ENCODE results near the gene JARID2. TPM values are rescaled to one million over a fixed set of nuclear protein-coding genes. Genes with fewer than 3 reads are reported as not detected.

Gene JARID2
- total and polyA plus RNA-seq, 2 of the 13 experiments (the other 11 are each of a cell fraction or from before 2014, with no cell fraction given) = 7.5 to 10.3 TPM

DNA sequence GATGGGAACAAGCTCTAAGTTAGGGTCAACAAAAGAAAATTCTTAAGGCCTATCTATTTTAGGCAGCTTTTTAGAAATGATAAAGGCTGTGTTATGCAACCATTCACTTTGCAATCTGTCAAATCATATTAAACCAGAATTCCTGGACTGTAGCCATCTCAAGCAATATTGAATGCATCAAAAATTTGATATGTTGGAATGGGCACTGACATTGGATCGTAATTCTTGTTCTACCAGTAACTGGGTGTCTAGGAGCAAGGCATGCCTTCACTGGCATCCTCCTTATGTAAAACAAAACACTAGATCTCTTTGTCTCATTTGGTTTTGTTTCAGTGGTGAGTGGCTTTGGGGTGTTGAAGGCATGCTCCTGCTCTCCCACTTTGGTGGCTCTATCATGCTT is 145.6 kb downstream of the JARID2 start:
- DNase-seq (ENCODE audit: low spot score) (no peak), ATAC-seq (no peak), FAIRE-seq (no peak)
- ChIA-PET POLR2A (no interaction called here), CTCF (ENCODE audit: low intra/inter-chr PET ratio, low total read pairs) (interaction anchor here (1.8 kb wide), 1 partner anchor 50 kb away, joined by 6 read pairs; no protein-coding TSS in a partner anchor)
- intact Hi-C loops (cut with micrococcal nuclease; ENCODE audit: unreplicated experiment) = loop anchor here (2.0 to 5.0 kb wide), 3 partner anchors 51 to 1181 kb away; partner anchors contain the start of gene JARID2
- Histone ChIP-seq H4K20me1 (ENCODE audit: insufficient read depth, low read length) (peaks cover 10% of the 10 kb centered on the region), H3K9ac (ENCODE audit: insufficient read depth, low read depth, low read length) (no peak overlapping the region), H3K36me3 (replicated peaks in 1 of 2; ENCODE audit: control insufficient read depth in 1 of 2, insufficient read depth in 2 of 2, low read length in 2 of 2) (no peaks in the 10 kb centered on the region), H3K27ac (ENCODE audit: extremely low read length, insufficient read depth, low read length) (no peak overlapping the region), H3K27me3 (ENCODE audit: control insufficient read depth in 1 of 2, insufficient read depth in 2 of 2, low read length in 2 of 2) (no peaks in the 10 kb centered on the region), H3K79me2 (ENCODE audit: insufficient read depth, low read length) (peaks cover 23% of the 10 kb centered on the region), H3K9me3 (ENCODE audit: low read length) (no peaks in the 10 kb centered on the region), H3K4me3 (replicated peaks in 1 of 3; ENCODE audit: insufficient read depth in 1 of 3, low read depth in 2 of 3, low read length in 3 of 3) (no peak overlapping the region), H3K4me2 (ENCODE audit: low read depth, low read length) (no peak overlapping the region), H2AFZ (ENCODE audit: low read length) (no peak overlapping the region), H3K4me1 (ENCODE audit: insufficient read depth, low read length) (no peaks in the 10 kb centered on the region)
- BruUV-seq (replicated peaks) = no TSS peak
- in situ Hi-C loops (cut with HindIII; ENCODE audit: extremely low pct_ligation_motif_present, low pct_unique_long_range_greater_than_20kb) = no loop called here
- WGBS (ENCODE audit: low lambda C conversion rate) = 100% methylated on average over 1 of the region's 1 CpG
- TF ChIP-seq, protein P1, sequence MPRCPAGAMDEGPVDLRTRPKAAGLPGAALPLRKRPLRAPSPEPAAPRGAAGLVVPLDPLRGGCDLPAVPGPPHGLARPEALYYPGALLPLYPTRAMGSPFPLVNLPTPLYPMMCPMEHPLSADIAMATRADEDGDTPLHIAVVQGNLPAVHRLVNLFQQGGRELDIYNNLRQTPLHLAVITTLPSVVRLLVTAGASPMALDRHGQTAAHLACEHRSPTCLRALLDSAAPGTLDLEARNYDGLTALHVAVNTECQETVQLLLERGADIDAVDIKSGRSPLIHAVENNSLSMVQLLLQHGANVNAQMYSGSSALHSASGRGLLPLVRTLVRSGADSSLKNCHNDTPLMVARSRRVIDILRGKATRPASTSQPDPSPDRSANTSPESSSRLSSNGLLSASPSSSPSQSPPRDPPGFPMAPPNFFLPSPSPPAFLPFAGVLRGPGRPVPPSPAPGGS (CRISPR knock-in tag; IDR thresholded peaks at IDR 0.05) = no peak
- TF ChIP-seq ZNF569 (CRISPR knock-in tag; IDR thresholded peaks at IDR 0.05; ENCODE audit: borderline replicate concordance) (no peak), PITX1 (CRISPR knock-in tag; IDR thresholded peaks at IDR 0.05) (no peak), SMC3 (IDR thresholded peaks at IDR 0.05; ENCODE audit: low read length) (no peak), FIP1L1 (IDR thresholded peaks at IDR 0.05; ENCODE audit: borderline replicate concordance, insufficient read depth, low read depth, low read length) (no peak), ZNF766 (CRISPR knock-in tag; IDR thresholded peaks at IDR 0.05; ENCODE audit: borderline replicate concordance) (no peak), ZFP1 (CRISPR knock-in tag; IDR thresholded peaks at IDR 0.05) (no peak), NFYC (CRISPR knock-in tag; IDR thresholded peaks at IDR 0.05) (no peak), DPF2 (CRISPR knock-in tag; IDR thresholded peaks at IDR 0.05; ENCODE audit: borderline replicate concordance, low read depth) (no peak), MIER3 (CRISPR knock-in tag; IDR thresholded peaks at IDR 0.05; ENCODE audit: borderline replicate concordance) (no peak), ZNF879 (CRISPR knock-in tag; IDR thresholded peaks at IDR 0.05) (no peak), TOE1 (CRISPR knock-in tag; IDR thresholded peaks at IDR 0.05) (no peak), ZNF792 (CRISPR knock-in tag; IDR thresholded peaks at IDR 0.05) (no peak), ZNF558 (CRISPR knock-in tag; IDR thresholded peaks at IDR 0.05; ENCODE audit: borderline replicate concordance) (no peak)
- TF ChIP-seq, protein P2, sequence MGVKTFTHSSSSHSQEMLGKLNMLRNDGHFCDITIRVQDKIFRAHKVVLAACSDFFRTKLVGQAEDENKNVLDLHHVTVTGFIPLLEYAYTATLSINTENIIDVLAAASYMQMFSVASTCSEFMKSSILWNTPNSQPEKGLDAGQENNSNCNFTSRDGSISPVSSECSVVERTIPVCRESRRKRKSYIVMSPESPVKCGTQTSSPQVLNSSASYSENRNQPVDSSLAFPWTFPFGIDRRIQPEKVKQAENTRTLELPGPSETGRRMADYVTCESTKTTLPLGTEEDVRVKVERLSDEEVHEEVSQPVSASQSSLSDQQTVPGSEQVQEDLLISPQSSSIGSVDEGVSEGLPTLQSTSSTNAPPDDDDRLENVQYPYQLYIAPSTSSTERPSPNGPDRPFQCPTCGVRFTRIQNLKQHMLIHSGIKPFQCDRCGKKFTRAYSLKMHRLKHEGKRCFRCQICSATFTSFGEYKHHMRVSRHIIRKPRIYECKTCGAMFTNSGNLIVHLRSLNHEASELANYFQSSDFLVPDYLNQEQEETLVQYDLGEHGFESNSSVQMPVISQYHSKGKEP (CRISPR knock-in tag; IDR thresholded peaks at IDR 0.05) = no peak
- TF ChIP-seq, protein P3, sequence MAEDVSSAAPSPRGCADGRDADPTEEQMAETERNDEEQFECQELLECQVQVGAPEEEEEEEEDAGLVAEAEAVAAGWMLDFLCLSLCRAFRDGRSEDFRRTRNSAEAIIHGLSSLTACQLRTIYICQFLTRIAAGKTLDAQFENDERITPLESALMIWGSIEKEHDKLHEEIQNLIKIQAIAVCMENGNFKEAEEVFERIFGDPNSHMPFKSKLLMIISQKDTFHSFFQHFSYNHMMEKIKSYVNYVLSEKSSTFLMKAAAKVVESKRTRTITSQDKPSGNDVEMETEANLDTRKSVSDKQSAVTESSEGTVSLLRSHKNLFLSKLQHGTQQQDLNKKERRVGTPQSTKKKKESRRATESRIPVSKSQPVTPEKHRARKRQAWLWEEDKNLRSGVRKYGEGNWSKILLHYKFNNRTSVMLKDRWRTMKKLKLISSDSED (CRISPR knock-in tag; IDR thresholded peaks at IDR 0.05) = no peak
- TF ChIP-seq, protein P4, sequence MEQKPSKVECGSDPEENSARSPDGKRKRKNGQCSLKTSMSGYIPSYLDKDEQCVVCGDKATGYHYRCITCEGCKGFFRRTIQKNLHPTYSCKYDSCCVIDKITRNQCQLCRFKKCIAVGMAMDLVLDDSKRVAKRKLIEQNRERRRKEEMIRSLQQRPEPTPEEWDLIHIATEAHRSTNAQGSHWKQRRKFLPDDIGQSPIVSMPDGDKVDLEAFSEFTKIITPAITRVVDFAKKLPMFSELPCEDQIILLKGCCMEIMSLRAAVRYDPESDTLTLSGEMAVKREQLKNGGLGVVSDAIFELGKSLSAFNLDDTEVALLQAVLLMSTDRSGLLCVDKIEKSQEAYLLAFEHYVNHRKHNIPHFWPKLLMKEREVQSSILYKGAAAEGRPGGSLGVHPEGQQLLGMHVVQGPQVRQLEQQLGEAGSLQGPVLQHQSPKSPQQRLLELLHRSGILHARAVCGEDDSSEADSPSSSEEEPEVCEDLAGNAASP (CRISPR knock-in tag; IDR thresholded peaks at IDR 0.05; ENCODE audit: borderline replicate concordance) = no peak
- TF ChIP-seq, protein P5, sequence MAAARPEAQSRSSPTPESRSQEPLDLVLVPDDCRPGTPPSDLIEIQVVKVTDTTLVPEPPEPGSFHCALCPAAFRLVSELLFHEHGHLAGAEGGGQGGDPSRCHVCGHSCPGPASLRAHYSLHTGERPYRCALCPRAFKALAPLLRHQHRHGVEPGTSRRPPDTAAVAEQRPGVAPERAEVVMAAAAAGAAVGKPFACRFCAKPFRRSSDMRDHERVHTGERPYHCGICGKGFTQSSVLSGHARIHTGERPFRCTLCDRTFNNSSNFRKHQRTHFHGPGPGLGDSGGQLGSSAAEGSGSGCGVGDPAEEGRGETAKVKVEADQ (CRISPR knock-in tag; IDR thresholded peaks at IDR 0.05; ENCODE audit: borderline replicate concordance) = no peak

All from HepG2 (cell line).